ENCODE measurements around the gene MRPL44. TPM values are rescaled to one million over a fixed set of nuclear protein-coding genes. Genes with fewer than 3 reads are reported as not detected.

Gene MRPL44
- total and polyA plus RNA-seq, 2 of the 8 experiments (the other 6 are each of a cell fraction or from before 2014, with no cell fraction given) = 32.0 to 53.2 TPM

DNA sequence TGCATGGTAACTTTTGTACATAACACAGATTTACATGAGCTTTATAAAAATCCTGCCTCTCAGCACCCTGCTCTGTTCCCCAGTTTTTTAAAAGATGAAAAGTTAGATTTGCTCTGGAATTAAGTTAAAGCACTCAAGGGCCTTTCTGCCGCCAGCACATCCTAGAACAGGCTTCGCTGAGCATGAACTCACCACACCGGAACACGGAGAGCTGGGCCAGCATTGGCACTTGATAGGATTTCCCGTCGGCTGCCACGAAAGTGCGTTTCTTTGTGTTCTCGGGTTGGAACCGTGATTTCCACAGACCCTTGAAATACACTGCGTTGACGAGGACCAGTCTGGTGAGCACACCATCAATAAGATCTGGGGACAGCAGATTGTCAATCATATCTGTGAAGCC, 34.3 kb downstream of the MRPL44 start:
- no peak overlapping the region for H3K23ac ChIP-seq (ENCODE audit: insufficient read length)
- no peak overlapping the region for H3K4me3 ChIP-seq (ENCODE audit: extremely low read depth in 1 of 4, insufficient read depth in 2 of 4, low read depth in 3 of 4, low read length in 4 of 4)
- no peaks in the 10 kb centered on the region; a peak in 1 of 8 replicates for H3K36me3 ChIP-seq (ENCODE audit: control insufficient read depth in 2 of 4, insufficient read depth in 4 of 4, low read length in 3 of 4)
- H2AK5ac ChIP-seq (ENCODE audit: low read depth, low read length) = no peak overlapping the region
- FAIRE-seq (no peak), DNase-seq (ENCODE audit: low read depth in 1 of 2, low spot score in 2 of 2) (no peak)
- no peaks in the 10 kb centered on the region for H3K9me3 ChIP-seq (ENCODE audit: insufficient read depth in 2 of 2, low read depth in 1 of 2, low read length in 1 of 2)
- no peak overlapping the region for H3K4ac ChIP-seq (replicated peaks; ENCODE audit: insufficient read length, low read depth, low read length)
- no peak overlapping the region for H2BK15ac ChIP-seq (ENCODE audit: low read length)
- H3K14ac ChIP-seq (ENCODE audit: insufficient read length) = no peak overlapping the region
- H3K4me1 ChIP-seq (replicated peaks in 1 of 4; ENCODE audit: control insufficient read depth in 3 of 4, insufficient read depth in 4 of 4, low read length in 3 of 4) = peaks cover 0 to 4% (median 0%) of the 10 kb centered on the region in 4 experiments; a peak in 1 of 7 replicates
- H2AFZ ChIP-seq (ENCODE audit: low read length) = no peak overlapping the region
- H2BK120ac ChIP-seq (replicated peaks; ENCODE audit: low read depth, low read length) = no peak overlapping the region
- 93% methylated on average over 12 of the region's 12 CpGs; no CpG with 5 or more reads in 1 of the 2 experiments for WGBS, 2 experiments (ENCODE audit: extremely low coverage in 1 of 2, insufficient coverage in 1 of 2, insufficient read length in 1 of 2, insufficient replicate concordance in 2 of 2, low coverage in 1 of 2, low lambda C conversion rate in 2 of 2, missing lambda C conversion rate in 1 of 2)
- no peak overlapping the region for H3K27ac ChIP-seq (ENCODE audit: low read depth, low read length)
- H2BK5ac ChIP-seq (ENCODE audit: low read depth, low read length) = no peak overlapping the region
- no peak overlapping the region for H3K56ac ChIP-seq (replicated peaks; ENCODE audit: insufficient read length, low read depth, low read length)
- no peak overlapping the region for H4K91ac ChIP-seq (replicated peaks; ENCODE audit: insufficient read length, low read length)
- H3K79me2 ChIP-seq (ENCODE audit: control insufficient read depth in 1 of 2, insufficient read depth in 2 of 2, low read length in 2 of 2) = no peaks in the 10 kb centered on the region
- POLR2A ChIA-PET (ENCODE audit: partially characterized antibody) = no interaction called here
- H3K4me2 ChIP-seq (ENCODE audit: insufficient read depth in 1 of 2, low read depth in 2 of 2, low read length in 2 of 2) = no peak overlapping the region
- no peak overlapping the region for H4K5ac ChIP-seq (ENCODE audit: insufficient read length, low read depth, low read length)
- CTCF ChIA-PET (ENCODE audit: partially characterized antibody) = interaction anchor here (0.9 to 16.7 kb wide), 7 partner anchors 9 to 292 kb away, joined by 3 to 436 read pairs (median 53); no protein-coding TSS in a partner anchor
- H2BK12ac ChIP-seq (ENCODE audit: low read depth, low read length) = no peak overlapping the region
- no peak overlapping the region for H3K9ac ChIP-seq (replicated peaks in 1 of 4; ENCODE audit: extremely low read depth in 1 of 4, low read depth in 3 of 4, low read length in 3 of 4)
- no peak overlapping the region for H2BK20ac ChIP-seq (ENCODE audit: low read length)
- no peak overlapping the region for H4K8ac ChIP-seq (ENCODE audit: extremely low read depth, insufficient read depth, low read length)
- no peaks in the 10 kb centered on the region for H3K23me2 ChIP-seq (ENCODE audit: low read depth, low read length)
- peaks cover 0 to 3% of the 10 kb centered on the region in 2 experiments for H4K20me1 ChIP-seq (replicated peaks in 1 of 2; ENCODE audit: control insufficient read depth in 1 of 2, insufficient read depth in 2 of 2, low read length in 2 of 2)
- H3K79me1 ChIP-seq (ENCODE audit: low read depth, low read length) = no peaks in the 10 kb centered on the region
- no peaks in the 10 kb centered on the region for H3K27me3 ChIP-seq (replicated peaks in 1 of 4; ENCODE audit: control insufficient read depth in 3 of 4, extremely low read depth in 1 of 4, insufficient read depth in 3 of 4, low read length in 3 of 4)
- H3K18ac ChIP-seq (ENCODE audit: extremely low read depth, low read length) = no peak overlapping the region
- TF ChIP-seq, protein P1, sequence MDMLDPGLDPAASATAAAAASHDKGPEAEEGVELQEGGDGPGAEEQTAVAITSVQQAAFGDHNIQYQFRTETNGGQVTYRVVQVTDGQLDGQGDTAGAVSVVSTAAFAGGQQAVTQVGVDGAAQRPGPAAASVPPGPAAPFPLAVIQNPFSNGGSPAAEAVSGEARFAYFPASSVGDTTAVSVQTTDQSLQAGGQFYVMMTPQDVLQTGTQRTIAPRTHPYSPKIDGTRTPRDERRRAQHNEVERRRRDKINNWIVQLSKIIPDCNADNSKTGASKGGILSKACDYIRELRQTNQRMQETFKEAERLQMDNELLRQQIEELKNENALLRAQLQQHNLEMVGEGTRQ (IDR thresholded peaks at IDR 0.05; ENCODE audit: low read length) = no peak
- TF ChIP-seq MAFK (IDR thresholded peaks at IDR 0.05; ENCODE audit: low read depth, low read length) (no peak), SUZ12 (IDR thresholded peaks at IDR 0.05; ENCODE audit: low read length) (no peak), SIN3A (conservative IDR thresholded peaks at IDR 0.05 in 1 of 2, IDR thresholded peaks at IDR 0.05 in 1 of 2; ENCODE audit: low read depth in 1 of 2, low read length in 2 of 2) (no peak), SIX5 (IDR thresholded peaks at IDR 0.05; ENCODE audit: low read depth, low read length) (no peak), TBP (IDR thresholded peaks at IDR 0.05; ENCODE audit: low read depth, low read length) (no peak), PHF8 (conservative IDR thresholded peaks at IDR 0.05; ENCODE audit: low read depth, low read length) (no peak), EGR1 (IDR thresholded peaks at IDR 0.05; ENCODE audit: borderline replicate concordance, low read depth, low read length) (no peak), TCF12 (IDR thresholded peaks at IDR 0.05; ENCODE audit: low read depth, low read length) (no peak), ZNF274 (IDR thresholded peaks at IDR 0.05; ENCODE audit: borderline replicate concordance, extremely low read depth, low read length) (no peak), FOSL1 (IDR thresholded peaks at IDR 0.05; ENCODE audit: insufficient read depth, low read depth, low read length) (no peak), HDAC2 (IDR thresholded peaks at IDR 0.05; ENCODE audit: borderline replicate concordance in 1 of 2, low read depth in 2 of 2, low read length in 2 of 2) (no peak), EP300 (IDR thresholded peaks at IDR 0.05; ENCODE audit: borderline replicate concordance in 1 of 2, low read depth in 2 of 2, low read length in 2 of 2) (no peak)

Measured in H1 (cell line).